ENCODE data around the gene EIF3M. TPM values are rescaled to one million over a fixed set of nuclear protein-coding genes. Genes with fewer than 3 reads are reported as not detected.

EIF3M gene
- total RNA-seq: 240 and 243 TPM in 2 replicates
- polyA plus RNA-seq: 135 and 229 TPM in 2 replicates
- polyA plus RNA-seq (2011; cell fraction: cytosol; rRNA removed): 379 and 393 TPM in 2 replicates
- 246 and 333 TPM in 2 replicates for polyA plus RNA-seq (2011; cell fraction: nucleus; rRNA removed)
- 345 and 457 TPM in 2 replicates for polyA plus RNA-seq (2012)
- 106 and 118 TPM in 2 replicates for polyA minus RNA-seq
- polyA minus RNA-seq (2011; cell fraction: cytosol; rRNA and poly(A)+ RNA removed): 146 TPM
- 46.5 and 55.2 TPM in 2 replicates for polyA minus RNA-seq (2011; cell fraction: nucleus; rRNA and poly(A)+ RNA removed)
- percentile 96 among the genes with signal in this experiment for Bru-seq, nascent RNA
- percentile 95 among the genes with signal in this experiment for BruChase-seq, experiment 1, labeled RNA remaining after a 6-hour chase
- BruChase-seq, experiment 2, labeled RNA remaining after a 2-hour chase: percentile 91 among the genes with signal in this experiment
- long read RNA-seq, full-length matches to known transcripts: 545 of 611 reads
- long read RNA-seq, partial matches to known transcripts: 11 of 611 reads
- long read RNA-seq, other reads (novel, unspliced or antisense): 55 of 611 reads

GRCh38 chr11:32583459-32584271 lies at the start of gene EIF3M:
EIF3M (plus strand) TSS chr11:32583831; CDS start chr11:32583888, 57 bp downstream.
- peaks cover 0 to 2% of the 10 kb centered on the region in 2 experiments for H3K36me3 ChIP-seq (ENCODE audit: control insufficient read depth in 2 of 2, extremely low read depth in 1 of 2, insufficient read depth in 2 of 2, low read length in 2 of 2)
- dilution Hi-C loops (cut with MboI; ENCODE audit: extremely low pct_ligation_motif_present, low sequenced_read_pairs): no loop called here
- TSS peak; percentile 48 for BruUV-seq (replicated peaks)
- ChIA-PET CTCF (interaction anchor here (1.0 kb wide), 1 partner anchor 456 kb away, joined by 3 read pairs; the partner anchor contains the start of gene TCP11L1), POLR2A (interaction anchor here (0.6 kb wide), 1 partner anchor 369 kb away, joined by 6 read pairs; no protein-coding TSS in a partner anchor)
- intact Hi-C loops (cut with micrococcal nuclease): loop anchor here (1.0 to 5.0 kb wide), 3 partner anchors 20 to 309 kb away; partner anchors contain the start of genes CCDC73 and QSER1
- no peaks in the 10 kb centered on the region for H3K27me3 ChIP-seq (ENCODE audit: control insufficient read depth in 2 of 2, insufficient read depth in 2 of 2, low read length in 2 of 2)
- H3K9ac ChIP-seq (replicated peaks; ENCODE audit: extremely low read depth, insufficient read depth, low read length): peak within 1 kb of the TSS; percentile 94
- peak within 1 kb of the TSS; percentile 93 for H3K4me2 ChIP-seq (ENCODE audit: insufficient read depth, low read length)
- H3K9me1 ChIP-seq (replicated peaks; ENCODE audit: control insufficient read depth, extremely low read depth, insufficient read depth, low read length): no peaks in the 10 kb centered on the region
- H3K4me1 ChIP-seq (ENCODE audit: control insufficient read depth, extremely low read depth, insufficient read depth, low read length): peaks cover 20% of the 10 kb centered on the region
- no peaks in the 10 kb centered on the region for H3K9me3 ChIP-seq (replicated peaks; ENCODE audit: control insufficient read depth, insufficient read depth, low read length)
- H3K27ac ChIP-seq (ENCODE audit: insufficient read depth, low read depth, low read length): peak within 1 kb of the TSS; percentile 59
- peaks cover 6% of the 10 kb centered on the region for H4K20me1 ChIP-seq (replicated peaks; ENCODE audit: control insufficient read depth, extremely low read depth, insufficient read depth, low read length)
- TF ChIP-seq POLR2AphosphoS5 (IDR thresholded peaks at IDR 0.05; ENCODE audit: insufficient read depth, low read depth, low read length) (peak; percentile 93), GATA2 (IDR thresholded peaks at IDR 0.05; ENCODE audit: insufficient read depth, insufficient read length, low read depth, low read length) (no peak), FOS (IDR thresholded peaks at IDR 0.05; ENCODE audit: borderline replicate concordance, insufficient read depth, low read length) (no peak), EZH2 (IDR thresholded peaks at IDR 0.05; ENCODE audit: borderline replicate concordance, low read depth, low read length, severe bottlenecking) (no peak), MYC (IDR thresholded peaks at IDR 0.05; ENCODE audit: low read depth, low read length) (peak; percentile 91), JUN (IDR thresholded peaks at IDR 0.05; ENCODE audit: borderline replicate concordance, insufficient read depth, insufficient read length, low read depth) (no peak), POLR2A (IDR thresholded peaks at IDR 0.05; ENCODE audit: low read depth, low read length) (peak; percentile 80)
- TF ChIP-seq, protein P1, sequence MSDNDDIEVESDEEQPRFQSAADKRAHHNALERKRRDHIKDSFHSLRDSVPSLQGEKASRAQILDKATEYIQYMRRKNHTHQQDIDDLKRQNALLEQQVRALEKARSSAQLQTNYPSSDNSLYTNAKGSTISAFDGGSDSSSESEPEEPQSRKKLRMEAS (IDR thresholded peaks at IDR 0.05; ENCODE audit: insufficient read depth, insufficient read length): peak; percentile 22
- TF ChIP-seq, protein P2, sequence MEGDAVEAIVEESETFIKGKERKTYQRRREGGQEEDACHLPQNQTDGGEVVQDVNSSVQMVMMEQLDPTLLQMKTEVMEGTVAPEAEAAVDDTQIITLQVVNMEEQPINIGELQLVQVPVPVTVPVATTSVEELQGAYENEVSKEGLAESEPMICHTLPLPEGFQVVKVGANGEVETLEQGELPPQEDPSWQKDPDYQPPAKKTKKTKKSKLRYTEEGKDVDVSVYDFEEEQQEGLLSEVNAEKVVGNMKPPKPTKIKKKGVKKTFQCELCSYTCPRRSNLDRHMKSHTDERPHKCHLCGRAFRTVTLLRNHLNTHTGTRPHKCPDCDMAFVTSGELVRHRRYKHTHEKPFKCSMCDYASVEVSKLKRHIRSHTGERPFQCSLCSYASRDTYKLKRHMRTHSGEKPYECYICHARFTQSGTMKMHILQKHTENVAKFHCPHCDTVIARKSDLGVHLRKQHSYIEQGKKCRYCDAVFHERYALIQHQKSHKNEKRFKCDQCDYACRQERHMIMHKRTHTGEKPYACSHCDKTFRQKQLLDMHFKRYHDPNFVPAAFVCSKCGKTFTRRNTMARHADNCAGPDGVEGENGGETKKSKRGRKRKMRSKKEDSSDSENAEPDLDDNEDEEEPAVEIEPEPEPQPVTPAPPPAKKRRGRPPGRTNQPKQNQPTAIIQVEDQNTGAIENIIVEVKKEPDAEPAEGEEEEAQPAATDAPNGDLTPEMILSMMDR (IDR thresholded peaks at IDR 0.05; ENCODE audit: extremely low read depth in 1 of 2, insufficient read depth in 1 of 2, low read depth in 1 of 2, low read length in 2 of 2): no peak
- FAIRE-seq (peak; percentile 94), DNase-seq (ENCODE audit: low read depth, low spot score) (peak; percentile 96)
- peak within 1 kb of the TSS; percentile 85 to 98 (median 91) for H3K4me3 ChIP-seq (replicated peaks in 1 of 3; ENCODE audit: insufficient read depth in 1 of 3, low read depth in 1 of 3, low read length in 3 of 3)
- H3K79me2 ChIP-seq (ENCODE audit: control insufficient read depth, insufficient read depth, low read length): peaks cover 49% of the 10 kb centered on the region
- peak within 1 kb of the TSS; percentile 98 for H2AFZ ChIP-seq (ENCODE audit: low read depth, low read length)

Data from endothelial cell of umbilical vein (primary cell).